ENCODE data around the gene HS6ST3.

HS6ST3 gene

GRCh38 chr13:96415831-96416385 is 326.0 kb downstream of the HS6ST3 start:
- Histone ChIP-seq H3K9ac (ENCODE audit: low read depth, low read length) (no peak overlapping the region), H3K9me3 (replicated peaks; ENCODE audit: low read length) (no peaks in the 10 kb centered on the region), H3K4me2 (ENCODE audit: low read length) (no peak overlapping the region), H3K27me3 (ENCODE audit: control insufficient read depth, insufficient read depth, low read length) (no peaks in the 10 kb centered on the region), H3K4me3 (ENCODE audit: low read length) (no peak overlapping the region), H3K4me1 (ENCODE audit: control insufficient read depth, insufficient read depth, low read length) (no peaks in the 10 kb centered on the region), H3K36me3 (ENCODE audit: insufficient read depth, low read length) (no peaks in the 10 kb centered on the region)

DNA sequence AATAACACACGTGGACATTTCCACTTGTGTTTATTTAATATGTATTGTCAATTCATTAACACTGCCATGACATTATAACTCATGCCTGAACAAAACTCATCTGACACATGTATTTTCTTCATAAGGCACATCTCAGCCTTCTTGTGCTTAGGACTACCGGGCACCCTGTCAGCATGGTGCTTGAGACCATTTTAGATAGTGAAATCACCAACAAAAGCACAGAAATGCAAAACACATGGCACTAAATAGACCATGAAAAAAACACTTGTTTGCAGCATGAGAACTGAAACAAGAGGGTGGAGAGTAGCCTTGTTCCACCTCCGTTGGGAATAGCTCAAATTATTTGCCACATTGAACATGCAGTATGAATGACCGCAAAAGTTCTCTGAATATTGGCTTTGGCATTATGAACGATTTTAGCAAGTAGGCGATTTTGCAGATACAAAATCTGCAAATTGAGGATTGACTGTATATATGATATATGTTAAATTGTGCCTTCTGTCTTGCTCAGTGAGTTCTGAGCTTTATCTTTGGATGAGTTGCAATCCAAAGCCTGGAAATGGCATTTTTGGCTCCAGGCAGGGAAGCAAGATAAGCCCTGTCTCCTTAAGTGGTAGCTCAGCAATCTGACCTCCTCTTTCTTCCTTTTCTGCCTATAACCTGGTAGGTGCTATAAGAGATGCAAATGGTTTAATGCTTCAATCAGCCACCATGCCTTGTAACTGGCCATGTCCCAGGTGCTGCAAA is 328.2 kb downstream of the HS6ST3 start:
- Histone ChIP-seq H3K9ac (ENCODE audit: low read depth, low read length) (no peak overlapping the region), H3K27me3 (ENCODE audit: control insufficient read depth, insufficient read depth, low read length) (no peaks in the 10 kb centered on the region), H3K36me3 (ENCODE audit: insufficient read depth, low read length) (no peaks in the 10 kb centered on the region), H3K4me3 (ENCODE audit: low read length) (no peak overlapping the region), H3K4me2 (ENCODE audit: low read length) (no peak overlapping the region), H3K4me1 (ENCODE audit: control insufficient read depth, insufficient read depth, low read length) (no peaks in the 10 kb centered on the region), H3K9me3 (replicated peaks; ENCODE audit: low read length) (no peaks in the 10 kb centered on the region)

- Histone ChIP-seq H3K9ac (ENCODE audit: low read depth, low read length) (no peak overlapping the region), H3K4me3 (ENCODE audit: low read length) (no peak overlapping the region), H3K27me3 (ENCODE audit: control insufficient read depth, insufficient read depth, low read length) (no peaks in the 10 kb centered on the region), H3K4me2 (ENCODE audit: low read length) (no peak overlapping the region), H3K9me3 (replicated peaks; ENCODE audit: low read length) (no peaks in the 10 kb centered on the region), H3K4me1 (ENCODE audit: control insufficient read depth, insufficient read depth, low read length) (no peaks in the 10 kb centered on the region), H3K36me3 (ENCODE audit: insufficient read depth, low read length) (no peaks in the 10 kb centered on the region)
These were observed 331.4 kb downstream of the HS6ST3 start for GRCh38 chr13:96421314-96421713.

- Histone ChIP-seq H3K9ac (ENCODE audit: low read depth, low read length) (no peak overlapping the region), H3K27me3 (ENCODE audit: control insufficient read depth, insufficient read depth, low read length) (no peaks in the 10 kb centered on the region), H3K4me3 (ENCODE audit: low read length) (no peak overlapping the region), H3K4me1 (ENCODE audit: control insufficient read depth, insufficient read depth, low read length) (no peaks in the 10 kb centered on the region), H3K4me2 (ENCODE audit: low read length) (no peak overlapping the region), H3K36me3 (ENCODE audit: insufficient read depth, low read length) (no peaks in the 10 kb centered on the region), H3K9me3 (replicated peaks; ENCODE audit: low read length) (no peaks in the 10 kb centered on the region)
These were observed 332.1 kb downstream of the HS6ST3 start for GRCh38 chr13:96422002-96422401.

DNA sequence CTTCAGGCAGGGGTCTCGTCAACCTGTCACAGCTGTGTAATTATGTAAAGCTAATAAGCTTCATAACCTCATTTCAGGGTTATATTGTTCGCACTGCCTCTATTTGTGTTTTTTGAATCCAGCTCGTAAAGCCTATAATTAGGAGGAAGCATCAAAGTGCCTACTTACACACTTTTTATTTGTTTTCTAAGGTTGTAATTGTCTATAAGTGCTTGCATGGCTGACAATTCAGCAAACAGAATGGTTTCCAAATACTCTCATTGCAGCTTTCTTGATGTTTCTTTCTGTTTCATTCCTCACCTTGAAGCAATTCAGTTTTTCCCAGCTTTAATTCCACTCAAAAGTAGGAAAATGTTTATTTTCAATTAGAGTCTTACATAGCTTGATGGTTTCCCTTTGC is 336.3 kb downstream of the HS6ST3 start:
- H3K9ac ChIP-seq (ENCODE audit: low read depth, low read length) = no peak overlapping the region
- H3K4me3 ChIP-seq (ENCODE audit: low read length) = no peak overlapping the region
- no peaks in the 10 kb centered on the region for H3K27me3 ChIP-seq (ENCODE audit: control insufficient read depth, insufficient read depth, low read length)
- H3K4me2 ChIP-seq (ENCODE audit: low read length) = no peak overlapping the region
- no peaks in the 10 kb centered on the region for H3K9me3 ChIP-seq (replicated peaks; ENCODE audit: low read length)
- H3K4me1 ChIP-seq (ENCODE audit: control insufficient read depth, insufficient read depth, low read length) = no peaks in the 10 kb centered on the region
- no peaks in the 10 kb centered on the region for H3K36me3 ChIP-seq (ENCODE audit: insufficient read depth, low read length)

DNA sequence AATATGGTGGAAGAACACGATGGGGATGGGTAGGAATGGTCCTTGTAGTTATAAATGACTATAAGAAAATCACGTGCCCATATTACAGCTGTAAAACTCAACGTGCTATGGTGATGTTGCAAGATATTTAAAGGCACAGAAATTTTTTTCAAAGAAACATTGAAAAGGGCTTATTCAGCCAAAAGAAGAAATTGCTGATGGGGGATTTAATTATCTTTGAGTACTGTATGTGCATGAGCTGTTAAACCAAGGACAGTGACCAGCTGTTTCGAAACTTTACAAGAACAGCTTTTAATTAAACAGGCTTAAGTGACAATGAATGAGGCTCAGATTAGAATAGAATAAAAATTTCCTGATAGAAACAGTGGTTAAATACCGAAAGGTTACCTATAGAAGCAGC is 339.0 kb downstream of the HS6ST3 start:
- Histone ChIP-seq H3K27me3 (ENCODE audit: control insufficient read depth, insufficient read depth, low read length) (no peaks in the 10 kb centered on the region), H3K4me2 (ENCODE audit: low read length) (no peak overlapping the region), H3K4me3 (ENCODE audit: low read length) (no peak overlapping the region), H3K4me1 (ENCODE audit: control insufficient read depth, insufficient read depth, low read length) (no peaks in the 10 kb centered on the region), H3K36me3 (ENCODE audit: insufficient read depth, low read length) (no peaks in the 10 kb centered on the region), H3K9ac (ENCODE audit: low read depth, low read length) (no peak overlapping the region), H3K9me3 (replicated peaks; ENCODE audit: low read length) (no peaks in the 10 kb centered on the region)

DNA sequence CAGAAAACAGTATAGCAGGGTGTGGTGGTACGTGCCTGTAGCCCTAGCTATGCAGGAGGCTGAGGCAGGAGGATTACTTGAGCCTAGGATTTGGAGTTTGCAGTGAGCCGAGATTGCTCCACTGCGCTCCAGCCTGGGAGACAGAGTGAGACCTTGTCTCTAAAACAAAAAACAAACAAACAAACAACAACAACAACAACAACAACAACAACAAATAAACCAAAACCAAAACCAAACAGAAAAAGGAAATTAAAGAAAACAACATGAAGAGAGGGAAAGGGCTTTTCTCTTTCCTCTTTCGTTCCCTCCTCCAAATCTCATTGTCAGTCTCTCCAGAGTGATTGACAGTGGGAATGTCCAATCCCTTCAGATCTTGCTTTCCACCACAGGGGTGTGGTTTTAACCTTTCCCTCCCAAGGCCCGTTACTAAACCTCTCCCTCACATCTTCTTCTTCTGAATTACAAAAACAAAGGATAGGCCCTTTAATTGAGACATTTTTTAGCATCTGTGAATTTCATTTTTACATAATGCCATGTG is 341.2 kb downstream of the HS6ST3 start:
- Histone ChIP-seq H3K27me3 (ENCODE audit: control insufficient read depth, insufficient read depth, low read length) (no peaks in the 10 kb centered on the region), H3K4me2 (ENCODE audit: low read length) (no peak overlapping the region), H3K4me3 (ENCODE audit: low read length) (no peak overlapping the region), H3K9me3 (replicated peaks; ENCODE audit: low read length) (no peaks in the 10 kb centered on the region), H3K4me1 (ENCODE audit: control insufficient read depth, insufficient read depth, low read length) (no peaks in the 10 kb centered on the region), H3K36me3 (ENCODE audit: insufficient read depth, low read length) (no peaks in the 10 kb centered on the region), H3K9ac (ENCODE audit: low read depth, low read length) (no peak overlapping the region)

GRCh38 chr13:96444676-96445075 is 354.8 kb downstream of the HS6ST3 start:
- no peaks in the 10 kb centered on the region for H3K4me1 ChIP-seq (ENCODE audit: control insufficient read depth, insufficient read depth, low read length)
- no peaks in the 10 kb centered on the region for H3K9me3 ChIP-seq (replicated peaks; ENCODE audit: low read length)
- H3K4me3 ChIP-seq (ENCODE audit: low read length) = no peak overlapping the region
- no peaks in the 10 kb centered on the region for H3K27me3 ChIP-seq (ENCODE audit: control insufficient read depth, insufficient read depth, low read length)
- no peaks in the 10 kb centered on the region for H3K36me3 ChIP-seq (ENCODE audit: insufficient read depth, low read length)
- no peak overlapping the region for H3K4me2 ChIP-seq (ENCODE audit: low read length)
- no peak overlapping the region for H3K9ac ChIP-seq (ENCODE audit: low read depth, low read length)

DNA sequence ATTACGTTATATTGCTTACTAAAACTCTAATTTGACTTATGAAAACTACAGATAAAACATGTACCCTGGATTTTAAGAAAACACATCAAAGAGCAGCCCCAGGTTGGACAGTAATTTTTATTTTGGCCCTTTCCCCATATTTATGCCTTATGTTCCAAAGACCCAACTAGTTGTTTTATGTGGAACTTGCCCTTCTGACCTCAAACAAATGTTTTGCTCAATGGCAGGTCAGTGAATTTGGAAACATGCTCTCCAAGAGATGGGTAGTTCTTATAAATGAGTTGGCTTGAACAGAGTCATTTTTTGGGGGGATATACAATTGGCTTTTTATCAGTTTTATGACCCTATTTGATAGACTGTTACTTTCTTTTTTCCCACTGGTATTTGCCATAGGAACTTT is 360.0 kb downstream of the HS6ST3 start:
- H3K36me3 ChIP-seq (ENCODE audit: insufficient read depth, low read length) = no peaks in the 10 kb centered on the region
- H3K4me2 ChIP-seq (ENCODE audit: low read length) = no peak overlapping the region
- H3K4me1 ChIP-seq (ENCODE audit: control insufficient read depth, insufficient read depth, low read length) = no peaks in the 10 kb centered on the region
- H3K27me3 ChIP-seq (ENCODE audit: control insufficient read depth, insufficient read depth, low read length) = no peaks in the 10 kb centered on the region
- no peak overlapping the region for H3K4me3 ChIP-seq (ENCODE audit: low read length)
- H3K9me3 ChIP-seq (replicated peaks; ENCODE audit: low read length) = no peaks in the 10 kb centered on the region
- no peak overlapping the region for H3K9ac ChIP-seq (ENCODE audit: low read depth, low read length)

GRCh38 chr13:96450326-96451020 is 360.6 kb downstream of the HS6ST3 start:
- Histone ChIP-seq H3K9ac (ENCODE audit: low read depth, low read length) (no peak overlapping the region), H3K36me3 (ENCODE audit: insufficient read depth, low read length) (no peaks in the 10 kb centered on the region), H3K4me3 (ENCODE audit: low read length) (no peak overlapping the region), H3K27me3 (ENCODE audit: control insufficient read depth, insufficient read depth, low read length) (no peaks in the 10 kb centered on the region), H3K9me3 (replicated peaks; ENCODE audit: low read length) (no peaks in the 10 kb centered on the region), H3K4me2 (ENCODE audit: low read length) (no peak overlapping the region), H3K4me1 (ENCODE audit: control insufficient read depth, insufficient read depth, low read length) (no peaks in the 10 kb centered on the region)

DNA sequence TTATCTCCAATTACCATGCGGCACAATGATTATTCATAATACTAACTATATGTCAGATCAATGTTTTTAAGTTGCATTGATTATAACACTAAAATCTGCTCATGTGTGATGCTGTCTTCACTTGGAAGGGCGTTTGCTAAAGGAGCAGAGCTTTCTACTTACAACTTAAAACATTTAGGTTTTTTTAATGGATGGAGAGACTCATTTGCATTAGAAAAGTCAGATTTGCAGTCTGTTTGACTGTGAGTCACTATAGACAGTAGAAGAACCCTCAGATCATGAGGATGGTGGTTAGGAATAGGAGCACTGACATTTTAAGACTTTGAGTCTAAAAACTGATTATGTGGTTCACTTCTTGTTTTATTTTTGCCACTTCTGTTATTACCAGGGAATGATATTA is 364.6 kb downstream of the HS6ST3 start:
- H3K4me3 ChIP-seq (ENCODE audit: low read length) = no peak overlapping the region
- no peak overlapping the region for H3K9ac ChIP-seq (ENCODE audit: low read depth, low read length)
- H3K9me3 ChIP-seq (replicated peaks; ENCODE audit: low read length) = no peaks in the 10 kb centered on the region
- no peaks in the 10 kb centered on the region for H3K27me3 ChIP-seq (ENCODE audit: control insufficient read depth, insufficient read depth, low read length)
- H3K36me3 ChIP-seq (ENCODE audit: insufficient read depth, low read length) = no peaks in the 10 kb centered on the region
- H3K4me2 ChIP-seq (ENCODE audit: low read length) = no peak overlapping the region
- no peaks in the 10 kb centered on the region for H3K4me1 ChIP-seq (ENCODE audit: control insufficient read depth, insufficient read depth, low read length)
